ENCODE measurements around the gene PDGFRB. TPM values are rescaled to one million over a fixed set of nuclear protein-coding genes. Genes with fewer than 3 reads are reported as not detected.

Gene PDGFRB
- total and polyA plus RNA-seq, 7 donors: 14.6 to 56.0 (median 34.0) TPM

DNA sequence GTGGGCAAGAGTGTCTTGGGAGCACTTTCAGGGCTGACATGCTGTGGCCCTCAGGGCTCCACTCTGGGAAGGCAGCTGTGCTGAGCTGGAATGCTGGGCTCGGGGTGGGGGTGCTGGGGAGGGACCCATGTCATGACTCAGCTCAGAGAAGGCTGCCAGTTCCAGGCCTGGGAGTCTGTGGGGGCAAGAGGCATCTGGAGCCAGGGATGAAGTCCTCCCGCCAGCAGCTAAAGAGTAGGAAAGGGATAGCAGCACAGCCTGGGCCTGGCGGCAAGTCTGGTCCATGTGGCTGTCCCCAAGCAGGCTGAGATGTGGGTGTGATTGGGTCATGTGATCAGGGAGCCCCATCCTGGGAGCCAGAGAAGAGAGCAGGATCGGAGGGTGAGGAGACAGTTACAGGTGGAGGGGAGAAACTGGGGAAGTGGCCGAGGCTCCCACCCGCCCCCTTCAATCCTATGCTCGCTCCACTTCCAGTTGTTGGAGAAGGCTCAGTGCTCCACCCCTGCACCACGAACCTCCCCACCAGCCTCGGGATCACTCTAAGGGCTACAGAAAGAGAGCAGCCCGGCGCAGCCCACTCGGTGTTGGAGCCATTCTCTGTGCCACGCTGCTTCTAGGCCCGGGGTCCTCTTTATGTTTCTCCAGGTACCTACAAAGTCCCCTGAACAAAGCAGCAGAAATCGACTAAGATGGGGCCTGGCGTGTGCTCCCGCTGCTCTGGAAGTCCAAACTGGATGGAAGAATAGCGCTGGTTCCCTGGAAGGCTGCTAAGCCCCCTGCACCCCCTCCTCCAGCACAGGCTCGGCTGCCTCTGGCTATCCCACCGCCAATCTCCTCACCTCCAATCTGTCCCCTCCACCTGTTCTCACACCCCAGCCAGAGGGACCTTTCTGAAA lies 12.0 kb downstream of the PDGFRB start:
- no peaks in the 10 kb centered on the region for H3K36me3 ChIP-seq (ENCODE audit: insufficient read depth in 1 of 2, low read depth in 1 of 2)
- peak overlapping the region; percentile 38 for H3K4me3 ChIP-seq
- intact Hi-C loops (cut with DNase I): no loop called here
- no peaks in the 10 kb centered on the region for H3K27me3 ChIP-seq (ENCODE audit: insufficient read depth in 3 of 3, low read length in 2 of 3)
- DNase-seq (peak; percentile 83 to 90), ATAC-seq (peak; percentile 48 to 76 (median 70))
- TF ChIP-seq CTCF (IDR thresholded peaks at IDR 0.05): no peak
- no peaks in the 10 kb centered on the region for H3K9me3 ChIP-seq
- peaks cover 10% of the 10 kb centered on the region for H3K4me1 ChIP-seq
- H3K27ac ChIP-seq: peak overlapping the region; percentile 71
- 56 to 72% (median 63%) methylated on average over 19 to 20 of the region's 20 CpGs for WGBS, 3 donors

- Histone ChIP-seq H3K4me1 (peaks cover 10% of the 10 kb centered on the region), H3K27ac (peak overlapping the region; percentile 71), H3K4me3 (peak overlapping the region; percentile 38), H3K36me3 (ENCODE audit: insufficient read depth in 1 of 2, low read depth in 1 of 2) (no peaks in the 10 kb centered on the region), H3K27me3 (ENCODE audit: insufficient read depth in 3 of 3, low read length in 2 of 3) (no peaks in the 10 kb centered on the region), H3K9me3 (no peaks in the 10 kb centered on the region)
- no peak for DNase-seq
- TF ChIP-seq CTCF (IDR thresholded peaks at IDR 0.05): no peak
- WGBS, 3 donors: 64 to 68% (median 66%) methylated on average over 4 of the region's 4 CpGs
- intact Hi-C loops (cut with DNase I): no loop called here
- ATAC-seq: peak; percentile 56 to 77 (median 71)
Observed at GRCh38 chr5:150142959-150143349, 12.7 kb downstream of the PDGFRB start.

DNA sequence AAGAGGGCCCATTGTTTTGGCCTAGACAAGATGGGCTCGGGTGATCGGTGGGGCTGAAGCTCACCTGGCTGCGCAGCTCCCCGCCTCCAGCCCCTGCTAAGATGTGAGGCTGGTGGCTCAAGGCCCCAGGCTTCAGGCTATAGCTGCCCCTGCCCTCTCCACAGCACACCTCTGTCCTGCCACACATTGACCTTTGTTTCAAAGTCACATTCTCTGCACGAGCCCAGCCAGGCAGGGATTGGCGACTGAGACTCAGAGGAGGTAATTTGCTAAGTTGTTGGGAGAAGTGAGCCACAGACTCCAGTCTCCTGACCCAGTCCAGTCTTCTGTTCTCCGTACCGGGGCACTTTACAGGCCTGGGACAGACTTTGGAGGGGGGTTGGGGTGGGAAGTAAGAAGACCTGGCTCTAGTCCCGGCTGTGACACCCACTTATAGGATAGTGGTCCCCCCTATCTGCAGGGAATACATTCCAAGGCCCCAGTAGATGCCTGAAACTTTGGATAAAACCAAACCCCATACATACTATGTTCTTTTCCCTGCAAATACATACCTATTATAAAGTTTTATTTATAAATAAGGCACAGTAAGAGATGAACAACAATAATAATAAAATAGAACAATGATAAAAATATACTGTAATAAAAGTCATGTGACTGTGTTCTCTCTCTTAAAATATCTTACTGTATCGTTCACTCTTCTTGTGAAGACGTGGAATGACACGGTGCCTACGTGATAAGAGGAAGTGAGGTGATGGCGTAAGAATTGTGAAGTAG lies 13.3 kb downstream of the PDGFRB start:
- Histone ChIP-seq H3K9me3 (no peaks in the 10 kb centered on the region), H3K27ac (peak overlapping the region; percentile 71), H3K27me3 (ENCODE audit: insufficient read depth in 3 of 3, low read length in 2 of 3) (no peaks in the 10 kb centered on the region), H3K36me3 (ENCODE audit: insufficient read depth in 1 of 2, low read depth in 1 of 2) (no peaks in the 10 kb centered on the region), H3K4me1 (peaks cover 10% of the 10 kb centered on the region), H3K4me3 (peak overlapping the region; percentile 38)
- ATAC-seq: no peak
- intact Hi-C loops (cut with DNase I): no loop called here
- WGBS, 3 donors: 73 to 82% (median 78%) methylated on average over 14 of the region's 14 CpGs
- no peak for DNase-seq
- TF ChIP-seq CTCF (IDR thresholded peaks at IDR 0.05): no peak

DNA sequence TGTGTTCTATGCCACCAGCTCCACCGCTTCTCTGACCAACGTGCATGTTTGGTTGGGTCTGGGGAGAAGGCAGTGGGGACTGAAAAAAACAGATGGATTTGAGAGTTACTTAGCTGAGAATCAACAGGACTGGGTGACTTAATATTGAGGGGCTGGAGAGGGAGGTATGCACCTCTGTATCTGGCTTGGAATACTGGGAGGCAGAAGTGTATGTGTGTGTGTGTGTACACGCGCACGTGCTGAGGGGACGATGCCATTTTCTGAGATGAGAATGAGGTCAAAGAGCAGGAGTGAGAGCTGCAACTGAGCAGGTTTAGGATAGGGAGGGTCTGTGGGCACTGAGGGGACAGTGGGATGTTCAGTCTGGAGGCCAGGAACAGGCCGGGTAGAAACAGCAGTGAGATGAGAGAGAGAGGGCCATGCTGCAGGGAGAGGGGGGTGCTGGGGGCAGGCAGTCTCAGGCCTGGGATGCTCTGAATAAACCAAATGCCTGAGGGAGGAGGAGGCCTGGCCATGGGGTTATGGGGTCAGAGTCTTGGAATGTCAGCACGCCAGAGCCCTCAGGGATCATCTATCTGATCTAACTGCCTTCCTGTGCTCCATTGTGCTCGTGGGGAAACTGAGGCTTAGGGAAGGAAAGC lies 14.0 kb downstream of the PDGFRB start:
- no peak for DNase-seq

More for the DNA sequence above, 14.0 kb downstream of the PDGFRB start:
- ATAC-seq: no peak
- 77 to 81% (median 80%) methylated on average over 9 of the region's 9 CpGs for WGBS, 3 donors
- Histone ChIP-seq H3K27me3 (ENCODE audit: insufficient read depth in 3 of 3, low read length in 2 of 3) (no peaks in the 10 kb centered on the region), H3K9me3 (no peaks in the 10 kb centered on the region), H3K36me3 (ENCODE audit: insufficient read depth in 1 of 2, low read depth in 1 of 2) (no peaks in the 10 kb centered on the region), H3K4me3 (no peak overlapping the region), H3K27ac (peak overlapping the region; percentile 71), H3K4me1 (peaks cover 10% of the 10 kb centered on the region)
- intact Hi-C loops (cut with DNase I): no loop called here
- no peak for TF ChIP-seq CTCF (IDR thresholded peaks at IDR 0.05)
